Measurements from ENCODE around the gene ZFHX2. TPM values are rescaled to one million over a fixed set of nuclear protein-coding genes. Genes with fewer than 3 reads are reported as not detected.

The ZFHX2 gene
- polyA plus RNA-seq, 1 of the 3 experiments (the other 2 are of a cell fraction): 0.77 TPM

DNA sequence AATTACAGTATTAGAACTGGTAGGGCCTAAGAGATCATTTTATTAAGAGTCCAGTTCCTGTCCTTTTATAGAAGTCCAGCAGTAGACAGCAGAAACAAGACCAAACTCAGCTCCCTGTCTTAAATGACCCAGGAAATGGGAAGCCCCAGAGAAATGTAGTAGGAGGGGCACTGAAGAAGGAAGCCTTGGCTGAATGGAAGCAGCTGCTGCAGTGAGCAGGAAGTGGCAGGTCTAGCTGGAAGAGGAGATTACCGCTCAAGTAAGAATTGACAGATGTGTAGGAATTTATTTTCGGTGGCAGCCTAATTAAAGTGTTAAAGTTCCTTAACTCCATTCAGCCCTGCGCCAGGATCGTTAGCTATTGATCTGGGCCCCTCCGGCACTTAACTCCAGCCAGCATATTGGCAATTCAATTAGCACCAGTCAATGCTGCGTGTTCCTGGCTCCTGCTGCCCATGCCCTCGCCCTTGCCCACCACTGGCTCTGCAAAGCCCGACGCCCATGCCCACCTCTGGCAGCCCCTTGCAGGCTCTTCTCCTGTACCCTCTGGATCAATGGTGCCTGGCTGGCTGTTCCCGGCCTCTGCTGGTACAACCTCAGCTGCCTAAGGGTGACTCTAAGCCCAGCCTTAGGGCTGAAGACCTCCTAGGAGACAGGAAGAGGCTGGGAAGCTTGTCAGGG is 21.1 kb downstream of the ZFHX2 start:
- no peak overlapping the region for H3K4me3 ChIP-seq (ENCODE audit: low read depth in 2 of 2, low read length in 1 of 2)
- H3K9me3 ChIP-seq: no peaks in the 10 kb centered on the region
- DNase-seq: no peak
- CTCF ChIA-PET: interaction anchor here (0.7 to 11.4 kb wide), 6 partner anchors 8 to 970 kb away, joined by 3 to 142 read pairs (median 14); no protein-coding TSS in a partner anchor
- no peaks in the 10 kb centered on the region for H3F3A ChIP-seq (replicated peaks; ENCODE audit: insufficient read depth)
- H3K36me3 ChIP-seq (replicated peaks in 1 of 2; ENCODE audit: control insufficient read depth in 1 of 2, insufficient read depth in 2 of 2, low read length in 1 of 2): peaks cover 0 to 22% of the 10 kb centered on the region in 2 experiments
- H3K4me2 ChIP-seq: no peak overlapping the region
- H3K9ac ChIP-seq: no peak overlapping the region
- H4K20me1 ChIP-seq (ENCODE audit: insufficient read depth): no peaks in the 10 kb centered on the region
- H2AFZ ChIP-seq (ENCODE audit: low read depth): no peak overlapping the region
- no peaks in the 10 kb centered on the region for H3K27me3 ChIP-seq (ENCODE audit: insufficient read depth)
- POLR2A ChIA-PET: interaction anchor here (1.2 kb wide), 1 partner anchor 12 kb away, joined by 3 read pairs; no protein-coding TSS in a partner anchor
- no peaks in the 10 kb centered on the region for H3K9me2 ChIP-seq
- no peak overlapping the region for H3K27ac ChIP-seq (ENCODE audit: low read depth in 2 of 2, low read length in 1 of 2)
- TF ChIP-seq YY1 (IDR thresholded peaks at IDR 0.05; ENCODE audit: low read depth): no peak
- TF ChIP-seq USF2 (IDR thresholded peaks at IDR 0.05; ENCODE audit: borderline replicate concordance, low read depth, low read length): no peak
- no peak for TF ChIP-seq RCOR1 (IDR thresholded peaks at IDR 0.05; ENCODE audit: low read length)
- H3K79me2 ChIP-seq (ENCODE audit: insufficient read depth): no peaks in the 10 kb centered on the region
- peaks cover 0 to 4% of the 10 kb centered on the region in 2 experiments; a peak in 1 of 4 replicates for H3K4me1 ChIP-seq (ENCODE audit: control insufficient read depth in 1 of 2, insufficient read depth in 2 of 2, low read depth in 1 of 2, low read length in 1 of 2)
- 79% methylated on average over 9 of the region's 10 CpGs for WGBS (ENCODE audit: low lambda C conversion rate)

GRCh38 chr14:23529016-23529415 is 22.5 kb downstream of the ZFHX2 start:
- DNase-seq: no peak
- 87% methylated on average over 3 of the region's 3 CpGs for WGBS (ENCODE audit: low lambda C conversion rate)
- ChIA-PET CTCF (interaction anchor here (0.7 to 11.4 kb wide), 8 partner anchors 9 to 48 kb away, joined by 3 to 142 read pairs (median 6); partner anchors contain the start of gene ZFHX2), POLR2A (interaction anchor here (1.0 to 1.8 kb wide), 3 partner anchors 9 to 522 kb away, joined by 3 to 5 read pairs (median 4); no protein-coding TSS in a partner anchor)
- H3K79me2 ChIP-seq (ENCODE audit: insufficient read depth): no peaks in the 10 kb centered on the region
- H3K36me3 ChIP-seq (replicated peaks in 1 of 2; ENCODE audit: control insufficient read depth in 1 of 2, insufficient read depth in 2 of 2, low read length in 1 of 2): peaks cover 0 to 22% of the 10 kb centered on the region in 2 experiments
- H2AFZ ChIP-seq (ENCODE audit: low read depth): no peak overlapping the region
- peak overlapping the region in 1 of 2 experiments; percentile 9; a peak in 1 of 4 replicates for H3K27ac ChIP-seq (ENCODE audit: low read depth in 2 of 2, low read length in 1 of 2)
- no peak overlapping the region for H3K9ac ChIP-seq
- no peaks in the 10 kb centered on the region for H3F3A ChIP-seq (replicated peaks; ENCODE audit: insufficient read depth)
- H3K4me1 ChIP-seq (ENCODE audit: control insufficient read depth in 1 of 2, insufficient read depth in 2 of 2, low read depth in 1 of 2, low read length in 1 of 2): peaks cover 0 to 4% of the 10 kb centered on the region in 2 experiments; a peak in 1 of 4 replicates
- H3K27me3 ChIP-seq (ENCODE audit: insufficient read depth): no peaks in the 10 kb centered on the region
- no peaks in the 10 kb centered on the region for H4K20me1 ChIP-seq (ENCODE audit: insufficient read depth)
- H3K4me3 ChIP-seq (ENCODE audit: low read depth in 2 of 2, low read length in 1 of 2): no peak overlapping the region
- H3K9me3 ChIP-seq: no peaks in the 10 kb centered on the region
- no peak for TF ChIP-seq TEAD4 (IDR thresholded peaks at IDR 0.05; ENCODE audit: borderline replicate concordance, insufficient read depth)
- TF ChIP-seq ELF1 (IDR thresholded peaks at IDR 0.05): no peak
- no peak for TF ChIP-seq POLR2AphosphoS5 (IDR thresholded peaks at IDR 0.05; ENCODE audit: low read depth, low read length)
- TF ChIP-seq, protein P1, sequence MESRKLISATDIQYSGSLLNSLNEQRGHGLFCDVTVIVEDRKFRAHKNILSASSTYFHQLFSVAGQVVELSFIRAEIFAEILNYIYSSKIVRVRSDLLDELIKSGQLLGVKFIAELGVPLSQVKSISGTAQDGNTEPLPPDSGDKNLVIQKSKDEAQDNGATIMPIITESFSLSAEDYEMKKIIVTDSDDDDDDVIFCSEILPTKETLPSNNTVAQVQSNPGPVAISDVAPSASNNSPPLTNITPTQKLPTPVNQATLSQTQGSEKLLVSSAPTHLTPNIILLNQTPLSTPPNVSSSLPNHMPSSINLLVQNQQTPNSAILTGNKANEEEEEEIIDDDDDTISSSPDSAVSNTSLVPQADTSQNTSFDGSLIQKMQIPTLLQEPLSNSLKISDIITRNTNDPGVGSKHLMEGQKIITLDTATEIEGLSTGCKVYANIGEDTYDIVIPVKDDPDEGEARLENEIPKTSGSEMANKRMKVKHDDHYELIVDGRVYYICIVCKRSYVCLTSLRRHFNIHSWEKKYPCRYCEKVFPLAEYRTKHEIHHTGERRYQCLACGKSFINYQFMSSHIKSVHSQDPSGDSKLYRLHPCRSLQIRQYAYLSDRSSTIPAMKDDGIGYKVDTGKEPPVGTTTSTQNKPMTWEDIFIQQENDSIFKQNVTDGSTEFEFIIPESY (IDR thresholded peaks at IDR 0.05; ENCODE audit: borderline replicate concordance, low read depth): no peak
- no peak for TF ChIP-seq TCF12 (IDR thresholded peaks at IDR 0.05)
- no peak for TF ChIP-seq JUND (IDR thresholded peaks at IDR 0.05)
- H3K9me2 ChIP-seq: no peaks in the 10 kb centered on the region
- no peak overlapping the region for H3K4me2 ChIP-seq

Measured in SK-N-SH (cell line).